ENCODE data around the gene PTPRG.

DNA sequence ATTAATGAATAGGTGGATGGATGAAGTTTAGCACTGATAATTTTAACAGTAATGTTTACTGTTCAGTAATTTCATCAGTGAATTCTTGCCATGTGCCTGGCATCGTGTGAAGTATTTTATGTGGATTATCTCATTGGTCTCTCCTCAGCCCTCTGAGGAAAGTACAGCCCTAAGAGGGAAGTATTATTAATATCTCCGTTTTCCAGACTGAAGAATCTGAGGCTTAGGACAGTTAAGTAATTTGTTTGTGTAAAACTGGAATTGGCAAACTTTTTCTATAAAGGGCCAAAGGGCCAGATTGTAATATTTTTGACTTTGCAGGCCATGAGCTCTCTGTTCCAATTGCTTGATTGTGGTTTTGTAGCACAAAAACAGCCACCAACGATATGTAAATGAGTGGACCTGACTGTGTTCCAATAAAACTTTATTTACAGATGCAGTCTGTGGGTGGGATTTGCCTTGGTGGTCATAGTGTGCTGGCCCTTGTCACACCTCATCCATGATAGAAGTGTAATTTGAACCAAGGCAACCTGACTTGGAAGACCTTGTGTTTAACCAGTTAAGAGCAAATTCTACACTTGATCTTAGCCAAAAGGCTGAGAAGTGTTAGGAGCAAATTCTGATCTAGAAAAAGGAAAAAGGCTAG, 556.7 kb downstream of the PTPRG start:
- TF ChIP-seq EZH2 (IDR thresholded peaks at IDR 0.05; ENCODE audit: low read length, missing control alignments): no peak
- TF ChIP-seq, protein P1, sequence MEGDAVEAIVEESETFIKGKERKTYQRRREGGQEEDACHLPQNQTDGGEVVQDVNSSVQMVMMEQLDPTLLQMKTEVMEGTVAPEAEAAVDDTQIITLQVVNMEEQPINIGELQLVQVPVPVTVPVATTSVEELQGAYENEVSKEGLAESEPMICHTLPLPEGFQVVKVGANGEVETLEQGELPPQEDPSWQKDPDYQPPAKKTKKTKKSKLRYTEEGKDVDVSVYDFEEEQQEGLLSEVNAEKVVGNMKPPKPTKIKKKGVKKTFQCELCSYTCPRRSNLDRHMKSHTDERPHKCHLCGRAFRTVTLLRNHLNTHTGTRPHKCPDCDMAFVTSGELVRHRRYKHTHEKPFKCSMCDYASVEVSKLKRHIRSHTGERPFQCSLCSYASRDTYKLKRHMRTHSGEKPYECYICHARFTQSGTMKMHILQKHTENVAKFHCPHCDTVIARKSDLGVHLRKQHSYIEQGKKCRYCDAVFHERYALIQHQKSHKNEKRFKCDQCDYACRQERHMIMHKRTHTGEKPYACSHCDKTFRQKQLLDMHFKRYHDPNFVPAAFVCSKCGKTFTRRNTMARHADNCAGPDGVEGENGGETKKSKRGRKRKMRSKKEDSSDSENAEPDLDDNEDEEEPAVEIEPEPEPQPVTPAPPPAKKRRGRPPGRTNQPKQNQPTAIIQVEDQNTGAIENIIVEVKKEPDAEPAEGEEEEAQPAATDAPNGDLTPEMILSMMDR (conservative IDR thresholded peaks at IDR 0.05 in 1 of 2, IDR thresholded peaks at IDR 0.05 in 1 of 2; ENCODE audit: low read depth in 1 of 2, low read length in 2 of 2): no peak
